Activated gamma-delta T cell treated with anti-CD3 and anti-CD28 coated beads, Interleukin-2, amount 50 U/mL, for 16 hours (primary cell): ENCODE results near the gene KRTAP5-3.

Source experiments
- DNase-seq: peaks from one replicate; pipeline ENCODE4 v3.0.0-alpha.2; 2020; ENCODE audit warnings: low read depth

The KRTAP5-3 gene

DNA sequence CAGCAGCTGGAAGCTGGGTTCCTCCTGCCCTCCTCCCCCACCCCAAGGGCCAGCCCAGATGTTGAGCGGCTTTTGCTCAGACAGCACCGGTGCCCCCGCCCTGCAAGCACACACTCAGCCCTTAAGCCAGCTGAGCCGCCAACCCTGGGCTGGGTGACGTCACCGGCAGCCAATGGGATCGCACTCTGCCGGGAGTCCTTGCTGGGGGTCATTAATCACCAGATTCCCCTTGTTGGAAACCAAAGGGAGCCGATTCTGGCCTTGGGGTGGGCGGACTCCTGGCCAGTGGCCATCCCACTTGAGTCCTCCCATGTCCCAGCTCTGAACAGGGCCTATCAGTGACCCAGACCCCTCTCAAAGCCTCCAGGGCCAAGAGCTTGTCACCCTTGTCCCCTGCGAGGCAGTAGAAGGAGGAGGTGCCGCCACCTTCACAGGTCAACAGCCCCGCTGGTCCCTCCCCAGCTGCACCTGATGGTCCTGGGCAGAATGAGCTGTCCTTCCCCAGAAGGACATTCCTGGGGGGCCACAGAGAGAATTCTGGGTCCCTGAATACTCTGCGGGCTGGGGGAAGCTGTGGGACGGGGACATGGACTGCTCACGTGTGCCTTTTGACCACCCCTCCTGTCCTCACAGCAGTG, 43.6 kb downstream of the KRTAP5-3 start:
- DNase-seq, result no peak

DNA sequence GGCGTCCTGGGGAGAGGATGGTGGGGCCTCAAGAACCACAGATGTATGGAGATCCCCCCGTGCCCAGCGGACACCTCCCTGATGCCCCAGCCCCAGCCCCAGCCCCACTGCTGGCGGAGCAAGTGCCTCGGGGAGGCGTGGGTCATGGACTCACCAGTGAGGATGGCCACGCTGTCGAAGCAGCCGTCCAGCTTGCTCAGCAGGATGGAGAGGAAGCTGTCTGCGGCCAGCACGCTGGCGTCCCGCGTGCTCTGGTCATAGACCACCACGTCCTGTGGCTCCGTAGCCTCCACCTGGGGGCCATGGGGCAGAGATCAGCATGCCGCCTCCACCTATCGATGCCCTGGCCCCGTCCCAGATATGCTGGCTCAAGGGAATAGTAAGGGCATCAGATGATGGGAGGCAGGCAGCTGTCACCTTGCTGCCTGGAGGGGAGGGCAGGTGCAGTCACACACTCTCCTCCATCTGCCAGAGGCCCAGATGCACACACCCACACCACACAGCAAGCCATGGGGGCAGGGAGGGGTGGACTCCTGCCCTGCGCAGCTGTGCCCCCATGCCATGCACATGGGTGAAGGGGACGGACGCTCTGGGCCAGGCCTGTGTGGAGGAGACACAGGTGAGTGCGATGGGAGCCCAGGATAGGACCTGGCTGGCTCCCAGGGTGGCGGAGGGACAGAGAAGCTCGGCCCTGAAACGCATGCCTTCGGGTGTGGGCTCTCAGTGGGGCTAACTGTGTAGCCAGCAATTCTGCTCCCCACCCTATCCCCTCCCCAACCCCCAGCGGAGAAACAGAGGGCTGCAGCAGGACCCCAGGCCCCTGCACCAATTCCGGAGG, 44.3 kb downstream of the KRTAP5-3 start:
- DNase-seq, result no peak

DNA sequence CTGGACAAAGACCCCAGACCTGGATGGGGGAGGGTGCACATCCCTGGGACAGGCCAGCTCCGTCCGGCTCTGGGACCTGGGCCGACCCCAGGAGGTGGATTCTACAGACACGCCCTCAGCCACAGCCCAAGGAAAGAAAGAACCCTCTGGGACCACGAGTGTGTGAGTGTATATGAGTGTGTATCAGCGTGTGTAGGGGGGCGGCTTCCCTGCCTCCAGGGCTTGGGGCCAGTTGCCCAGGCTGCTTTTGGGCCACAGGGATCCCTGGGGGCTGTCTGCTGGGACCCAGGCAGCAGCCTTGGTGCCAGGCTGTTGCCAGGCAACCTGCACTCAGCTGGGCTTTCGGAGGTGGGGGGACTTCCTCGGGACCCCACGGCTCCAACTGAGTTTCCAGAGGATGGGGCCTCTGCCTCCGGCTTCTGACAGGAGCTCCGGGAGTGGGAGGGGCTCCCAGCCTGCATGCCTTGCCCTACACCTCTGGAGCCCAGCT, 45.1 kb downstream of the KRTAP5-3 start:
- DNase-seq, result no peak

DNA sequence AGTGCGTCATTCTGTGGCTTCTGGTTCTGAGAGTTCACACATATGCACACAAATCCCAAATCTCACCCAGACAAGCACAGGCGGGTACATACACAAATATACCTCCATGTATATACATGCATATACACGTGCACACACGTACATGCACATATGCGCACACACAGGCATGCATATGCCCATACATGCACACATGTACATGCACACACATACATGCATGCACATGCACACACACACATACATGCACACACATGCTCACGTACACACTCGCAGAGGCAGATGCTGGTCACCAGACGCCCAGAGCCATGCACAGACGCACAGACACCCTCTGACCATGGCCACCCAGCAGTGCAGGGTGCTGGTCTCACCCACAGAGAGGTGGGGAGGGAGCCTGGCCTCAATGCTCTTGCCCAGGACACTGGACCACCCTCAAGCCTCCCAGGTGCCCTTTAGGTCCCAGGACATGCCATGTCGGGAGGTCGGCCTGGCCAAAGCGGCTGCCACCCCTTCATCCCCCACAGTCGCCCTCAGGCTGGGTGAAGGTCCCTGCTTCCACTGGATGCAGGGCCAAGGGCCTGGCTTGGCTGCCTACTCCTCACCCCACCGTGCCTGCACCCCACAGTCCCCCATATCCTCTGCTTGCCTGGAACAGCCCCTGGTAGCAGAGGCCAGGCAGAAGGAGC, 45.7 kb downstream of the KRTAP5-3 start:
- DNase-seq, result no peak

DNA sequence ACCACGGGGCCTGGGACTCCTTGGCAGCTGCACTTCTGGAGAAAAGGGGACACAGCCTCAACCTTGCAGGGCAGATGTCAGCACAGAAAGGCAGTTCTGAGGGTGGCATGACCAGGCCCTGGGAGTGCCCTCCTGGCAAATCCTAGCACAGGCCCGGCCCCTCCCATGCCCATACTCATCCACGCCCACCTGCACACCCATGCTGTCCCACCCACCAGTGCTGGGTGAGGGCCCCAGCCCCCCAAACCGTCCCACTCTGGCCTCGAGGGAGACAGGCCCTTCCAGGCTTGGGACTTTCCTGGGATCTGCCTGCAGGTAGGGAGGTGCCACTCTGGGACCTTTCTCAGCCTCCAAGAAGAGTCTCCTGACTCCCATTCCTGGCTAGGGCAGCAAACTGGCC, 46.3 kb downstream of the KRTAP5-3 start:
- no peak for DNase-seq

DNA sequence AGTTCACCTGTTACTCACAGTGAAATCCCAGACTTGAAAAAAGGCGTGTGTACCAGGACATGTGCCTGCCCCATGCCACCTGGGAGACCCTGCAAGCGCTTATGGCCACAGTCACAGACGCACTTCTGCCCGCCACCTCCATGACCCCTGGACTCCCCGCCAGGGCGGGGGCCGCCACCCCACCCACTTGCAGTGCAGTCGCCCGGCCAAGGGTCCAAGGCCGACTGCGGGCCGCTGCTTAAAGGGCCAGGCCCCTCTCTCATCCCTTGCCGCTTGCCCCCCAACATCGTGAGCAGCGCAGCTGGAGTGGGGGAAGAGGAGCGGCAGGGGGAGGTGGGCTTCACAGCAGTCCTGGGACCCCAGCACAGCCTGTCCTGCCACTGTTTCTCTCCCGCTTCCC, 47.0 kb downstream of the KRTAP5-3 start:
- DNase-seq, result no peak

DNA sequence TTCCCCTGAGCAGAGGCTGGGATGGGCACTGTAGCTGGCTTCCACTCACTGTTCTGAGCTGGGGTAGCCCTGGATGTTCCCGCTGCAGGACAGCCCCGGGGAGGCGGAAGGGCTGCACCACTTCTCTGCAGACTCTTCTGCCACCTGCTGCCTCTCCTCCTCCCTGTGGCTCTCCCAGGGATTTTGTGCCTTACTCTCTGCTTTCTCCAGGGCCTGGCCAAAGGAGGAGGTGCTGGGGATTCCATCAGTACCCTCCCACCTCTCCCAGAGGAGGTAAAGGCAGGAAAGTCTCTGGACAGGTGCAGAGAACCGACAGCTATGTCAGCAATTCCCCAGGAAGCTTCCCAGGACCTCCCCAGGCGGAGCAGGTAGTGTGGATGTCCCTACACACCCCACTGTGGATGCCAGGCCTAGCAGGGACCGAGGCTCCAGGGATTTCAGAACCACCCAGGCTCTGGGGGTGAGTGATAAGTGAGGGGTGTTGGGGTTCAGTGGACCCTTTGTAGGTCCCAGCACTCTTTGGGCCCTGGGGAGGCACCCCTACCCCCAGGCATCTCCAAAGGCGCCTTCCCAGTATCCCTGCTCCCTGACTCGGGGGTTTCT, 47.5 kb downstream of the KRTAP5-3 start:
- no peak for DNase-seq

DNA sequence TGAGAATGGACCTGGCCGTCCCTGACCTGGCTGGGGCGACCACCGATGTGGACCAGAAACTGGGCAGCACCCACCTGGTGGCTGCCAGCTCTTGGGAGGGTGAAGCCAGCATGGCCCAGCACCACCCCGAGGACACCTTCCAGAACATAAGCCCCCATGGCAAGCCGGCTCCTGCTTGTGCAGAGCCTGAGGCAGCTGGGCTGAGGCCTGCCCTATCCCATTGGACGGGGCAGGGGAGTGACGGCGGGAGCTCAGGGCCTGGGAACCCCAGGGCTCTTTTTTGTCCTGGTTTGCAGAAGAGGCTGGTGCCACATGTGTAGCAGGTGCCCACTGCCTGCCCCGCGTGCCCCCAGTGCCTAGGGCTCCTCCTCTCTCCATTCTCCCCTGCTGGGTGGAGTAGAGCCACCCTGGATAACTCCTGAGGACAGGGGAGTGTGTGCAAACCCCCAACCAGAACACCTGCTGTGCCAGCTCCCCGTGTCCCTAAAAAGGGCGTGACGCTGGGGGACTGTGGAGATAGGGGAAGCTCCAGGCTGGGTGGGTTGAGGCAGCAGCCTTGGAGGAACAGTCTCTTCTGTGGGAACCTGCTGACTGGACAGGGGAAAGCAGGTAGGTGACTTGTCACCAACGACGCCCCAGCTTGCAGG, 48.1 kb downstream of the KRTAP5-3 start:
- DNase-seq, result no peak

DNA sequence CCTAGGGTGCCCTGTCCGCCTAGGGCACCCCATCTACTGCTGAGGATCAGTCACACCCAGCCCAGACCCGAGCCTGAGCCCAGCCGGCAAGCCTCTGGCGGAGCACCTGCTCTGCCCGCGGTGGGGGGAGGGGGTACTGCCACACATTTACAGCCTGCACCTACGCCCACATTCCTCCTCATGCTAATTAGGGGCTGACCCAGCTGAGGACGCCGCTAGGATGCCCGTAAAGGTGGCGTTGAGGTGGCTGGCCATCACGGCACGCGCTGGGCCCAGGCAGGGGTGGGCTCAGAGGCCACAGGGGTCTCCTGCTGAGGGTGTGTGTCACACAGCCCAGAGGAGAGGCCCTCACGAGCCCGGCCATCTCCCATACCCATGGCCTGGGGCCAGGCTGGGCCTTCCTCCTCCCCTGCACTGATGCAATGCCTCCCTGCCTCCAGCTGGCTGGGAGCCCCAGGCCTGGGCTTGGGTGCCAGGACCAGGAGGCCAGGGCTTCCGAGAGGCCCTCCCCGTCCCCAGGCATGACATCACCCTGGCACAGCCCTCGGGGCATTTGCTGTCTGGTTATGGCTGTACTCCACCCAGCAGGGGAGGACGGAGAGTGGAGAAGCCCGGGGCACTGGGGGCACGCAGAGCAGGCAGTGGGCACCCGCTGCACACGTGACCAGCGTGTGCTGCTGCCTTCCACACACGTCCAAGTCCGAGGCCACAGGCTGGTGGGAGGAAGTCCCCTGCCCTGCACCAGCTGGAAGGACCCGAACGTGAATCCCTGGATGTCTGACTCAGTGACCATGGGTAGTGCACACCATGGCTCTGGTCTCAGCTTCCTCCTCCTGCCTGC, 48.9 kb downstream of the KRTAP5-3 start:
- no peak for DNase-seq

DNA sequence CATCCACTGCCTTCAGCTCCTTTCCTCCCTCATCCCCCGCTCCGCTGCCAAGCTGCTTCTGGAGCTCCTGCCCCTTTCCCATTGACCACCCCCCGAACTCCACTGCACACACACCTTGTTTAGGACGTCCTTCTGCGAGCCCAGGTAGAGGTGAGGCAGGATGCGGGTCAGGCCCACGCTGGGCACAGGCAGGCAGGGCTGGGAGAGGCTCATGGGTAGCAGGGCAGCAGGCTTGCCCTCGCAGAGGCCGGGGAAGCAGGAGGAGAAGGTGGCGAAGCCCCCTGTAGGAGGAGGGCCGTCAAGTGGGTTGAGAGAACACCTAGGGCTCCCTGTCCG, 49.5 kb downstream of the KRTAP5-3 start:
- DNase-seq, result no peak

DNA sequence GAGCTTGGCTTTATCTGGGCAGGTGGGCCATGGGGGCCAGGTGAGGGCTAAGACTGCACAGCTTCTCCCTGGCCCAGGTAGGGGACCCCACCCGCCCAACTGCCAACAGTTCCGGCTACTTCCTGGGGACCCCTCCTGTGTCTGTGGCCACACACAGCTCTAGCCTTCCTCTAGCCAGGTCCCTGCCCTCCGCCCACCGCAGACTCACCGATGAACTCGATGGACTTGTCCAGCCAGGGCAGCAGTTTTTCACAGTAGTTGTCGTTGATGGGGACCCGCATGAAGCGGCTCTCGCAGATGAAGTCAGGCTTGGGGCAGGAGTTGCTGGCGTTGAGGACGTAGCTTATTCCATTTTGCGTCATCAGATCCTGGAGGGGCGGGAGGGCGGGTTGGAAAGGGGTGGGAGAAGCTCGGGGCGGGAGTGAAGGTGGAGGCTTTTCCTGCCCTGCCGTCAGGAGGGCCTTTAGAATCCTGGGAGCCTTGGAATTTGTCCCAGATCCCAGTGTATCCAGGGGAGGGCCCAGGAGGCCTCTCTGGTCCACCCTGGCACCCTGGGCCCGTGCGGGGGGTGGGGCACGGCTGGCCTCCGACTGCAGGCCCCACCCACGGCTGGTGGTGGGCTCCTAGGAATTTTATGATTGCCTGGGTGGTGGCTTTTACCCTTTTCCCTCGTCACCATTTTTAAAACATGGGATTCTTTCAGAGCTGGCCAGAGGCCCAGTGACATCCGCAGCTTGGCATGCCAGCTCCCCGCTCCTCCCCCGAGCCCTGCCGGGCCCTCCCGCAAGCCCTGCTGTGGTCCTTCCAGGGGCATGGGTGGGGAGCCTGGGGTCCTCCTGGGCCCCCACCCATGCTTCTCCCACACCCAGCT, 50.1 kb downstream of the KRTAP5-3 start:
- no peak for DNase-seq
